CD14-positive monocyte (primary cell): ENCODE data around the gene CTNNAL1. TPM values are rescaled to one million over a fixed set of nuclear protein-coding genes. Genes with fewer than 3 reads are reported as not detected.

Source experiments
- DNase-seq, 3 donors: peaks; one replicate each; pipeline ENCODE4 v3.0.0-alpha.2; 2011 to 2022
- H2AFZ ChIP-seq: 2 replicates; pipeline ENCODE4 v1.6.0; 2012; ENCODE audit warnings: mild to moderate bottlenecking, low read depth, low read length, inconsistent platforms; ENCODE audit not compliant: insufficient read depth, poor library complexity, severe bottlenecking
- H3K27ac ChIP-seq, 2 donors: 1 replicate in 1 of 2; 2 replicates in 1 of 2; pipeline ENCODE4 v1.5.1; 2012 to 2013; ENCODE audit warnings: low read length in 2 of 2, control low read depth in 1 of 2, inconsistent platforms in 1 of 2, low read depth in 1 of 2, mild to moderate bottlenecking in 1 of 2
- H3K27me3 ChIP-seq, 2 donors: one replicate each; pipeline versions ENCODE4 v1.6.0 to v1.6.1; 2011 to 2013; ENCODE audit warnings: low read length in 2 of 2; ENCODE audit not compliant: control insufficient read depth in 2 of 2, insufficient read depth in 2 of 2
- H3K36me3 ChIP-seq, 2 donors: replicated peaks in 1 of 2; 1 replicate in 1 of 2; 2 replicates in 1 of 2; pipeline versions ENCODE4 v1.5.1 to v1.6.1; 2012 to 2013; ENCODE audit warnings: low read length in 2 of 2, control low read depth in 1 of 2, inconsistent platforms in 1 of 2, mild to moderate bottlenecking in 1 of 2; ENCODE audit not compliant: insufficient read depth in 2 of 2, control insufficient read depth in 1 of 2
- H3K4me1 ChIP-seq, 2 donors: 1 replicate in 1 of 2; 2 replicates in 1 of 2; pipeline versions ENCODE4 v1.5.1 to v1.6.1; 2012 to 2013; ENCODE audit warnings: low read length in 2 of 2, control low read depth in 1 of 2, inconsistent platforms in 1 of 2, mild to moderate bottlenecking in 1 of 2, moderate library complexity in 1 of 2; ENCODE audit not compliant: insufficient read depth in 2 of 2, control insufficient read depth in 1 of 2
- H3K4me2 ChIP-seq: replicated peaks from 2 replicates; pipeline ENCODE3; 2012; ENCODE audit warnings: low read length, moderate library complexity, mild to moderate bottlenecking; ENCODE audit not compliant: poor library complexity, severe bottlenecking; ENCODE audit errors: extremely low read depth
- H3K4me3 ChIP-seq, 3 experiments: fragments of 200-600 bp in 1 of 3; sonication (generic) in 1 of 3; replicated peaks in 1 of 3; 1 replicate in 2 of 3; 2 replicates in 1 of 3; pipeline ENCODE4 v1.5.1; 2011 to 2013; ENCODE audit warnings: low read length in 3 of 3, mild to moderate bottlenecking in 3 of 3, control low read depth in 2 of 3, low read depth in 2 of 3, inconsistent platforms in 1 of 3, moderate library complexity in 1 of 3
- H3K79me2 ChIP-seq: 2 replicates; pipeline ENCODE4 v1.6.0; 2012; ENCODE audit warnings: mild to moderate bottlenecking, control low read depth, inconsistent platforms, low read length, moderate library complexity; ENCODE audit not compliant: insufficient read depth
- H3K9ac ChIP-seq: 2 replicates; pipeline ENCODE4 v1.6.0; 2017; ENCODE audit warnings: low read length, mild to moderate bottlenecking; ENCODE audit not compliant: insufficient read depth, poor library complexity, severe bottlenecking
- H3K9me3 ChIP-seq, 2 donors: replicated peaks in 1 of 2; 1 replicate in 1 of 2; 2 replicates in 1 of 2; pipeline versions ENCODE4 v1.5.1 to v1.6.1; 2012 to 2013; ENCODE audit warnings: low read length in 2 of 2, control low read depth in 1 of 2; ENCODE audit not compliant: control insufficient read depth in 1 of 2, insufficient read depth in 1 of 2
- H4K20me1 ChIP-seq: 2 replicates; pipeline ENCODE4 v1.6.0; 2012; ENCODE audit warnings: mild to moderate bottlenecking, low read length, control low read depth, moderate library complexity; ENCODE audit not compliant: insufficient read depth
- H3K27ac Mint-ChIP-seq, 7 donors: one replicate each; pipeline ENCODE4 v1.8.0; 2020; ENCODE audit warnings: mild to moderate bottlenecking in 7 of 7, mixed read lengths in 7 of 7, moderate library complexity in 6 of 7, inconsistent platforms in 2 of 7
- H3K27me3 Mint-ChIP-seq, 3 donors: one replicate each; pipeline ENCODE4 v1.8.0; 2021 to 2022; ENCODE audit warnings: low read depth in 3 of 3, mild to moderate bottlenecking in 3 of 3, mixed read lengths in 3 of 3, moderate library complexity in 3 of 3, inconsistent platforms in 1 of 3
- H3K36me3 Mint-ChIP-seq, 2 donors: one replicate each; pipeline ENCODE4 v1.8.0; 2020; ENCODE audit warnings: mixed read lengths in 2 of 2, inconsistent platforms in 1 of 2, mild to moderate bottlenecking in 1 of 2
- H3K4me1 Mint-ChIP-seq: one replicate; pipeline ENCODE4 v1.8.0; 2020; ENCODE audit warnings: mild to moderate bottlenecking, mixed read lengths
- H3K4me3 Mint-ChIP-seq, 2 donors: one replicate each; pipeline ENCODE4 v1.8.0; 2020; ENCODE audit warnings: mild to moderate bottlenecking in 2 of 2, mixed read lengths in 2 of 2, moderate library complexity in 1 of 2
- H3K9me3 Mint-ChIP-seq, 7 donors: one replicate each; pipeline ENCODE4 v1.8.0; 2020 to 2022; ENCODE audit warnings: mixed read lengths in 7 of 7, mild to moderate bottlenecking in 6 of 7, moderate library complexity in 6 of 7, inconsistent platforms in 2 of 7
- CTCF ChIP-seq: fragments of 200-600 bp; IDR thresholded peaks from one replicate; pipeline ENCODE4 v1.8.0; 2022; ENCODE audit warnings: antibody characterized with exemption, mild to moderate bottlenecking
- WGBS: methylation state at CpG from one replicate; pipeline ENCODE4 v1.1.5; 2013; ENCODE audit warnings: missing lambda C conversion rate; ENCODE audit not compliant: insufficient coverage; 5-methylcytosine and 5-hydroxymethylcytosine counted together
- intact Hi-C, 2 donors: fragments of 100-400 bp; cut with micrococcal nuclease; formaldehyde crosslinking; loops; one replicate each; pipeline versions ENCODE4 v1.15.0 to v1.15.1; 2023
- polyA plus RNA-seq, 3 donors: library from polyadenylated mRNA; depleted of rRNA in 1 of 3; unstranded in 2 of 3; stranded (reverse) in 1 of 3; fragments of 300-500 nt in 2 of 3; fragments of >200 nt in 1 of 3; fragmentation: Illumina TruSeq in 2 of 3; gene quantifications; 1 replicate in 2 of 3; 2 replicates in 1 of 3; pipeline ENCODE4 v1.2.3, GENCODE V29; 2012 to 2021

The CTNNAL1 gene
- polyA plus RNA-seq, 3 donors = 0.10 to 0.39 (median 0.25) TPM

- no peak for TF ChIP-seq CTCF
- Histone ChIP-seq H3K36me3 (peaks cover 0 to 2% of the 10 kb centered on the region in 2 donors), H3K4me3 (peak overlapping the region; percentile 35 to 87 (median 48)), H3K4me1 (peaks cover 25 to 33% of the 10 kb centered on the region in 2 donors), H3K27ac (no peak overlapping the region), H3K9me3 (no peaks in the 10 kb centered on the region), H2AFZ (peak overlapping the region; percentile 87), H3K4me2 (peak overlapping the region; percentile 97), H3K79me2 (no peaks in the 10 kb centered on the region), H4K20me1 (no peaks in the 10 kb centered on the region), H3K9ac (no peak overlapping the region), H3K27me3 (no peaks in the 10 kb centered on the region)
- 32% methylated on average over 10 of the region's 19 CpGs for WGBS
- Mint-ChIP-seq H3K9me3 (peaks cover 0 to 2% (median 0%) of the 10 kb centered on the region in 7 donors), H3K36me3 (peaks cover 3% of the 10 kb centered on the region in 2 donors), H3K27ac (peak overlapping the region; percentile 38 to 89 (median 80)), H3K4me1 (peaks cover 35% of the 10 kb centered on the region), H3K4me3 (peak overlapping the region; percentile 92 to 95), H3K27me3 (peaks cover 6 to 9% (median 8%) of the 10 kb centered on the region in 3 donors)
- no peak for DNase-seq
- intact Hi-C loops = loop anchor here in 1 of 2 donors (5.0 to 10.0 kb wide), 2 partner anchors 82 to 101 kb away; partner anchors contain the start of genes ABITRAM, ELP1 and TMEM245
These were observed 644 bp upstream of the CTNNAL1 start for GRCh38 chr9:109013679-109014607.

GRCh38 chr9:109012009-109012875 is 1.1 kb downstream of the CTNNAL1 start:
- Histone ChIP-seq H4K20me1 (no peaks in the 10 kb centered on the region), H3K4me3 (peak overlapping the region; percentile 56 to 87 (median 84)), H3K9ac (peak overlapping the region; percentile 77), H3K4me2 (peak overlapping the region; percentile 97), H3K36me3 (no peaks in the 10 kb centered on the region), H2AFZ (peak overlapping the region; percentile 87), H3K9me3 (no peaks in the 10 kb centered on the region), H3K27ac (peak overlapping the region in 1 of 2 donors; percentile 15), H3K4me1 (peaks cover 25 to 33% of the 10 kb centered on the region in 2 donors), H3K27me3 (no peaks in the 10 kb centered on the region), H3K79me2 (no peaks in the 10 kb centered on the region)
- WGBS = 3% methylated on average over 24 of the region's 29 CpGs
- peak; percentile 60 to 87 (median 87) for DNase-seq
- Mint-ChIP-seq H3K4me3 (peak overlapping the region; percentile 99), H3K9me3 (peaks cover 0 to 2% (median 0%) of the 10 kb centered on the region in 7 donors), H3K27ac (peak overlapping the region; percentile 66 to 86 (median 80)), H3K4me1 (peaks cover 31% of the 10 kb centered on the region), H3K27me3 (peaks cover 6 to 9% (median 8%) of the 10 kb centered on the region in 3 donors), H3K36me3 (peaks cover 0 to 3% of the 10 kb centered on the region in 2 donors)
- TF ChIP-seq CTCF = no peak
- intact Hi-C loops = loop anchor here in 1 of 2 donors (5.0 to 10.0 kb wide), 2 partner anchors 80 to 103 kb away; partner anchors contain the start of genes ABITRAM, ELP1 and TMEM245
